Measurements from ENCODE around the gene CDH9.

DNA sequence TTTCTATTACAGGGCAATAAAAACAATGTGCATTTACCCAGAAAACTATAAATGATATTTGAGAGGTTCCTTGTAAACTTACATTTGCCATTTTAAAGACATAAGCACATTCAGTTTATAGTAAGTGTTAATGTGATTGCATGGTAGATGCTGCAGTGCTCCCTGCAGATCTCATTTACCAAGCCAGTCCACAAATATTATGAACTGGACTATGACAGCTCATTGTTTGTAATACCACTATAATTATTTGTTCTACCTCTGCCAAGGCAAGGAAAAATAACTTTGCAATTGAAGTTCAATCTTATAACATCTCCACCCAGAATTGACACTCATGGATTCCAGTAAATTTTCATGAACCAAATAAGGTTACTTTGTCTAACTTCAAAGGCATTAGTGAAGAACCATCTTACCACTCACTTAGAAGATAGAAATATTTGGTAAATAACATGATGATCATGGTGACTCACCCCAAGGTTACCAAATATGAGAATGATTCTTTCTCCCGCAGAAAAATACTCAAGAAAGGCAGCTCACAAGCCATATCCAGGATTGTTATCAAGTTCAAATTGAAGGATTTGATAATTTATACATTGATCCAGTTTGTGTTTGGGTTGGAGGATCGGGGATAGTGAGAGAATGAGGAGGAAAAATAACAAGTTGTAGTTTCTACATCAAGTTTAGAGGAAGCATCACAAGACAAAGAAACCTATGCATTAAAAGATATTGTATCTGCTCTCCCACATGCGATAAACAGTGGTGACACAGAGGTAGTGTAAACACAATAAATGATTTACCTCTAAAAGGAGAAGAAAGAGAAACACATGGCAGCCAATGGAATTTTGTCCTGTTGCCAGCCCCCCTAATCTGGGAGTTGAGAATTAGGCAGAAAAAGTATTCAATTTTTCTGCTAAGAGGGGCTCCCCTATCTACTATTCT lies 29.5 kb downstream of the CDH9 start:
- no peak for TF ChIP-seq POLR2A (IDR thresholded peaks at IDR 0.05)
- TF ChIP-seq, protein P1, sequence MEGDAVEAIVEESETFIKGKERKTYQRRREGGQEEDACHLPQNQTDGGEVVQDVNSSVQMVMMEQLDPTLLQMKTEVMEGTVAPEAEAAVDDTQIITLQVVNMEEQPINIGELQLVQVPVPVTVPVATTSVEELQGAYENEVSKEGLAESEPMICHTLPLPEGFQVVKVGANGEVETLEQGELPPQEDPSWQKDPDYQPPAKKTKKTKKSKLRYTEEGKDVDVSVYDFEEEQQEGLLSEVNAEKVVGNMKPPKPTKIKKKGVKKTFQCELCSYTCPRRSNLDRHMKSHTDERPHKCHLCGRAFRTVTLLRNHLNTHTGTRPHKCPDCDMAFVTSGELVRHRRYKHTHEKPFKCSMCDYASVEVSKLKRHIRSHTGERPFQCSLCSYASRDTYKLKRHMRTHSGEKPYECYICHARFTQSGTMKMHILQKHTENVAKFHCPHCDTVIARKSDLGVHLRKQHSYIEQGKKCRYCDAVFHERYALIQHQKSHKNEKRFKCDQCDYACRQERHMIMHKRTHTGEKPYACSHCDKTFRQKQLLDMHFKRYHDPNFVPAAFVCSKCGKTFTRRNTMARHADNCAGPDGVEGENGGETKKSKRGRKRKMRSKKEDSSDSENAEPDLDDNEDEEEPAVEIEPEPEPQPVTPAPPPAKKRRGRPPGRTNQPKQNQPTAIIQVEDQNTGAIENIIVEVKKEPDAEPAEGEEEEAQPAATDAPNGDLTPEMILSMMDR (IDR thresholded peaks at IDR 0.05): no peak
